HG03280 (cell line): ENCODE data around the gene FAR1.
"Not testable (repeated sequence)": the region's sequence is repeated elsewhere in the genome, so short reads cannot be mapped to it uniquely, and the experiment has no call there.

Experiments
- ATAC-seq: cut with Tn5 transposase; IDR thresholded peaks from one replicate; pipeline ENCODE4 v1.9.1; 2021; ENCODE audit warnings: mild to moderate bottlenecking, moderate library complexity; ENCODE audit not compliant: unreplicated experiment

The FAR1 gene

GRCh38 chr11:13702071-13702470, 33.6 kb downstream of the FAR1 start:
- ATAC-seq, result no peak

GRCh38 chr11:13705710-13706109, 37.2 kb downstream of the FAR1 start:
- ATAC-seq, result no peak

GRCh38 chr11:13713982-13714381, 45.5 kb downstream of the FAR1 start:
- ATAC-seq, result no peak

GRCh38 chr11:13717331-13717730, 48.9 kb downstream of the FAR1 start:
- no peak for ATAC-seq

GRCh38 chr11:13718394-13718793, 49.9 kb downstream of the FAR1 start:
- ATAC-seq, result no peak

GRCh38 chr11:13720940-13721339, 52.5 kb downstream of the FAR1 start:
- ATAC-seq, result no peak

GRCh38 chr11:13721760-13722159, 53.3 kb downstream of the FAR1 start:
- no peak for ATAC-seq

- no peak for ATAC-seq
These were observed 58.0 kb downstream of the FAR1 start for GRCh38 chr11:13726456-13726855.

- no peak for ATAC-seq
These were observed 59.6 kb downstream of the FAR1 start for GRCh38 chr11:13728076-13728475.

- ATAC-seq, result no peak
These were observed 66.1 kb downstream of the FAR1 start for GRCh38 chr11:13734530-13734929.

GRCh38 chr11:13745165-13745564, 76.7 kb downstream of the FAR1 start:
- ATAC-seq, result no peak

- not testable (repeated sequence) for ATAC-seq
These were observed 84.8 kb downstream of the FAR1 start for GRCh38 chr11:13753316-13753715.

- ATAC-seq, result no peak
These were observed 90.6 kb downstream of the FAR1 start for GRCh38 chr11:13759050-13759449.

GRCh38 chr11:13760115-13760514, 91.6 kb downstream of the FAR1 start:
- ATAC-seq, result no peak

- ATAC-seq, result no peak
These were observed 92.8 kb downstream of the FAR1 start for GRCh38 chr11:13761250-13761649.

GRCh38 chr11:13761716-13762115, 93.2 kb downstream of the FAR1 start:
- no peak for ATAC-seq

- ATAC-seq, result no peak
These were observed 94.2 kb downstream of the FAR1 start for GRCh38 chr11:13762718-13763117.

- ATAC-seq, result no peak
These were observed 94.9 kb downstream of the FAR1 start for GRCh38 chr11:13763341-13763740.

- ATAC-seq, result no peak
These were observed 97.4 kb downstream of the FAR1 start for GRCh38 chr11:13765886-13766285.

GRCh38 chr11:13767471-13767870, 99.0 kb downstream of the FAR1 start:
- ATAC-seq, result no peak

- no peak for ATAC-seq
These were observed 100.7 kb downstream of the FAR1 start for GRCh38 chr11:13769188-13769587.

- no peak for ATAC-seq
These were observed 102.7 kb downstream of the FAR1 start for GRCh38 chr11:13771151-13771550.

- peak; percentile 61 for ATAC-seq
These were observed 104.0 kb downstream of the FAR1 start for GRCh38 chr11:13772223-13773046.
